Keratinocyte (primary cell): ENCODE measurements around the gene TEX48.

Source experiments
- EZH2 ChIP-seq: IDR thresholded peaks from one replicate; pipeline ENCODE4 v1.6.1; 2012; ENCODE audit warnings: inconsistent platforms, mild to moderate bottlenecking, low read length, moderate library complexity
- TF ChIP-seq, protein P1 (sequence below), 3 experiments: IDR thresholded peaks in 1 of 3; conservative IDR thresholded peaks in 1 of 3; optimal IDR thresholded peaks in 1 of 3; 2 replicates in 2 of 3; 3 replicates in 1 of 3; pipeline versions ENCODE3 to v1.5.1; 2011; ENCODE audit warnings: low read length in 3 of 3, mild to moderate bottlenecking in 3 of 3, moderate library complexity in 2 of 3, control low read depth in 1 of 3, inconsistent platforms in 1 of 3; ENCODE audit not compliant: insufficient read depth in 2 of 3; ENCODE audit errors: extremely low read depth in 1 of 3

DNA sequence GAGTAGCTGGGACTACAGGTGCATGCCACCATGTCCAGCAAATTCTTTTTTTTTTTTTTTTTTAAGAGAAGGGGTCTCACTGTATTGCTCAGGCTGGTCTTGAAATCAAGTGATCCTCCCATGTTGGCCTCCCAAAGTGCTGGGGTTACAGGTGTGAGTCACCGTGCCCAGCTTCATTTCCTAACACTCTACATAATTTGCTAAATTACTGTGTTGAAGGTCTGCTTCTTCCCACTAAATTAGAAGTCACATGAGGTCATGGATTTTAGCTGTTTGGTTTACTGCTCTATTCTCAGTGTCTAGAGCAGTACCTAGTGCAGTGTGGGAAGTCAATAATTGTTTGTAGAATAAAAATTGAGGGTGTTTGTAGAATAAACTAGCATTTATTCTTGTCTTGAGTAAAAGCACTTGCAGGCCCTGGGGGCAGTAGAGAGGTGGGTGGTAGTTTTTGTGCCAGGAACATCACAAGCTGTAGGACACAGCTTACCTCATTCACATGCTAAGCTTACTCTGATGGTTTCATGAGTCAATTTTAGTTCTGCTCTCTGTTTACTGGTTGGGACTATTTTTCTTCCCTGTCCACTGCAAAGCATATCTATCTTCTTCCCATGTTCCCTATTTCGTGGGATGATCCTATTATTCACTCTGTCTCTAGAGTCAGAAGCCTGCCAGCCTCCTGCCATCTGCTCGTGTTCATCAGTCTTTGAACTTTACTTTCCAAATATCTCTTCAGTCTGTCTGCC, 7.0 kb downstream of the TEX48 start:
- TF ChIP-seq, protein P1, sequence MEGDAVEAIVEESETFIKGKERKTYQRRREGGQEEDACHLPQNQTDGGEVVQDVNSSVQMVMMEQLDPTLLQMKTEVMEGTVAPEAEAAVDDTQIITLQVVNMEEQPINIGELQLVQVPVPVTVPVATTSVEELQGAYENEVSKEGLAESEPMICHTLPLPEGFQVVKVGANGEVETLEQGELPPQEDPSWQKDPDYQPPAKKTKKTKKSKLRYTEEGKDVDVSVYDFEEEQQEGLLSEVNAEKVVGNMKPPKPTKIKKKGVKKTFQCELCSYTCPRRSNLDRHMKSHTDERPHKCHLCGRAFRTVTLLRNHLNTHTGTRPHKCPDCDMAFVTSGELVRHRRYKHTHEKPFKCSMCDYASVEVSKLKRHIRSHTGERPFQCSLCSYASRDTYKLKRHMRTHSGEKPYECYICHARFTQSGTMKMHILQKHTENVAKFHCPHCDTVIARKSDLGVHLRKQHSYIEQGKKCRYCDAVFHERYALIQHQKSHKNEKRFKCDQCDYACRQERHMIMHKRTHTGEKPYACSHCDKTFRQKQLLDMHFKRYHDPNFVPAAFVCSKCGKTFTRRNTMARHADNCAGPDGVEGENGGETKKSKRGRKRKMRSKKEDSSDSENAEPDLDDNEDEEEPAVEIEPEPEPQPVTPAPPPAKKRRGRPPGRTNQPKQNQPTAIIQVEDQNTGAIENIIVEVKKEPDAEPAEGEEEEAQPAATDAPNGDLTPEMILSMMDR (optimal IDR thresholded peaks at IDR 0.05 in 1 of 3, IDR thresholded peaks at IDR 0.05 in 1 of 3, conservative IDR thresholded peaks at IDR 0.05 in 1 of 3; ENCODE audit: extremely low read depth in 1 of 3, insufficient read depth in 2 of 3, low read length in 3 of 3) = no peak
- TF ChIP-seq EZH2 = no peak
